NCI-H1417 treated with DMSO at 0.1 percent for 48 hours (cell line): ENCODE results near the gene GRIK1.

Source experiments
- DNase-seq: peaks from one replicate; lab custom pipeline; 2025; lab: John Stamatoyannopoulos, UW

GRIK1 gene

GRCh38 chr21:29529139-29529538, 410.7 kb downstream of the GRIK1 start:
- DNase-seq, result no peak

- DNase-seq, result no peak
These were observed 413.3 kb downstream of the GRIK1 start for GRCh38 chr21:29526545-29526944.

DNA sequence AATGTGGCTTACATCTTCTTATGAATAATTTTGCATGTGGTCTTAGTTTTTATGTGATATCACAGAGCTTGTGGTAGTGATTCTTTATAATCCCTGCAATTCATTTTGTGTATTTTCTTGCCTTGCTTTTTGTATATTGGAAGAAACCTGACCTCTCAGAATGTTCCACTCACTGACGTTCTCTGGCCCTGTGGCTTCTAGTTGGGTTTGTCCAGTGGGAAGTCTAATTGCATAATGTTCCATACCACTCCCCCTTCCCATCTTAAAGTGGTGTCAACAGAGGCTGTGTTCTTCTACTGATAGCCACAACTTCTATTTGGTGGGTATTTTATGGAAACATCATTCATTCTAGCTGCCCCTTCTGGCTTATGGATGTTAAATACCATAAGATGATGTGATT, 415.7 kb downstream of the GRIK1 start:
- DNase-seq, result no peak

GRCh38 chr21:29523646-29524045, 416.1 kb downstream of the GRIK1 start:
- no peak for DNase-seq

DNA sequence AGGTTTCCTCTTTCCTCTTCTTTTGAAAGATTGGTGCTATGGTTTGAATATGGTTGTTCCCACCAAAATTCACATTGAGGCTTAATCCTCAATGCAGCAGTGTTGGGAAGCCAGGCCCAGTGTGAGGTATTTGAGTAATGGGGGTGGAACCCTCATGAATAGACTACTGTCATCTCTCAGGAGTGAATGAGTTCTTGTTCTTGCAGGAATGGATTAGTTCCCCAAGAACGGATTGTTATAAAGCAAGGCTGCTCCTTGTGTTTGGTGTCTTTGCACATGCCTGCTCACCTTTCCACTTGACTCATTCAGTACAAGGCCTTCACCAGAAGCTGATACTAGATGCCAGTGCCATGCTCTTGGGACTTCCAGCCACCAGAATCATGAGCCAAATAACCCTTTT, 417.9 kb downstream of the GRIK1 start:
- no peak for DNase-seq

- no peak for DNase-seq
These were observed 419.6 kb downstream of the GRIK1 start for GRCh38 chr21:29520171-29520570.

DNA sequence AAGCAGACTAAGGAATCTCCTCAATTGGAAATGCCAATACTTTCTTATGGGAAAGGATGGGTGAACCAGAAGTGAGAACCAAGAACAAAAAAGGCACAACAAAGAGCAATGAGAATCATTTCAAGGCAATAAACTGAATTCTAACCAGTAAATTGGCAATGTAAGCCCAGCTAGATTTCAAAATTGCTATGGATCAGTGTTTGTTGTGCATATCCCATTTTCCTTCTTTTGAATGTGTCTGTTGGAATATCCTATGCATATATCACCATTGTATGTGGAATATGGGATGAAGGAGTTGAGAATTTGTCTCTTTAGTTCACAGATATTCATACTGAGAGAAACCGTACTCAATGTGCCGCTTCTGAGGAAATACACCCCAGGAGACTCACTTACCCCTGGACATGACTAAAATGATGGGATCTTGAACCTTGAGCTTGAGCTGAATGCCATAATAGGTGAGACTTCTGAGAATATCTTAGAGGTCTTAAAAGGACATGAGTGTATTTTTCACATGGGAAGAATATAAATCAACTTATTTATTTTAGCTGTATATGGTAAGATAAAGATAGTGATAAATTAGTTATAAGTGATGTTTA, 425.0 kb downstream of the GRIK1 start:
- DNase-seq, result no peak

- DNase-seq, result no peak
These were observed 426.3 kb downstream of the GRIK1 start for GRCh38 chr21:29513535-29513934.

DNA sequence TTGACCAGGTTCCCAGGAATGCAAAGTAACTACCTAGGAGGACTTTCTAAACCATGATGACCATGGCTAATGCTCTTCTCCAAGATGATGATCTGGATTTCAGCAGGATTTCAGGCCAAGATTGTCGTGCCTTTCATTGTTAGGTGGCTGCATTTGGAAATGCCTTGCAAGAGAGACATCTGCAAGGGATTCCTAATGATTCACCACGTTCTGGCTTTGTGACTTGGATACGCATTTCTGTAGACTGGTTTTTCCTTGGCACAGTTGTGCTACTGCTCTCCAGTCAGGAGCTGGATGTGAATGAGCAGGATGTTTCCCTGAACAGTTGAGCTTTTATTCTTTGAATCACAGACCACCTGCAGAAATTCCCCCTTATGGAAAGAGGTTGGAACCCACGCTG, 428.7 kb downstream of the GRIK1 start:
- no peak for DNase-seq

DNA sequence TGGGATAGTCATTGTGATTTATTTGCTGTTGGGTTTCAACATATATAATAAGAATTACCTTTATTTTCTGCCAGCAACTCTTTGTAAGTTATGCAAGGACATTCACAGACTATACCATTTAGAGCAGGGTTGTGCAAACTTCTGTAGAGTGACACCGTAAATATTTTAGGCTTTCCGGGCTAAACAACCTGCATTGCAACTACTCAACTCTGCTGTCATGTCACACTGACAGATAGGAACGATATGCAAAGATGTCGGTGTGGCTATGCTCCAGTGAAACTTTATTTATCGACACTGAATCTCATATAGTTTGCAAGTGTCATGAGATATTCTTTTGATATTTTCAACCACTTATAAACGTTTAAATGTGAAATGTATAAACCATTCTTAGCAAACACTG, 430.7 kb downstream of the GRIK1 start:
- no peak for DNase-seq

GRCh38 chr21:29508301-29508700, 431.5 kb downstream of the GRIK1 start:
- no peak for DNase-seq

- DNase-seq, result no peak
These were observed 432.8 kb downstream of the GRIK1 start for GRCh38 chr21:29506947-29507346.

DNA sequence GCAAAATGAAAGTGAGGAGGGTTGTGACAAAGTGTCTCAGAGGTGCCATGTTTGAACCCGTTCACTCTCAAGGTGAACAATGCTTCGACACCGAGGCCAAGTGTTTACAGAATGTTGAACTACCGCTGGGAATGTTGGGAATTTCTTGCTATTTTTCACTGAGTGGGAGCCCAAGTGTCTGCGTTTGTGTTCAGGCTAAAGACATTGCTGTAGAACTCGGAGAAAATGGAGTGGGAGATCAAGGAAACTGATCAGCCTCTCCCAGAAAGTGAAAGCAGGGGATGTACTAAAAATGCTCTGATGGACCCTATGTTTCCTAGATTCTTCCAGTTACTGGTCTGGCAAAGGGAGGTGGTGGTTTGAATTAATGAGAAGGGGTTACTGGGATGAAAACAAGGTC, 433.6 kb downstream of the GRIK1 start:
- no peak for DNase-seq

GRCh38 chr21:29504751-29505321, 435.0 kb downstream of the GRIK1 start:
- DNase-seq, result no peak

DNA sequence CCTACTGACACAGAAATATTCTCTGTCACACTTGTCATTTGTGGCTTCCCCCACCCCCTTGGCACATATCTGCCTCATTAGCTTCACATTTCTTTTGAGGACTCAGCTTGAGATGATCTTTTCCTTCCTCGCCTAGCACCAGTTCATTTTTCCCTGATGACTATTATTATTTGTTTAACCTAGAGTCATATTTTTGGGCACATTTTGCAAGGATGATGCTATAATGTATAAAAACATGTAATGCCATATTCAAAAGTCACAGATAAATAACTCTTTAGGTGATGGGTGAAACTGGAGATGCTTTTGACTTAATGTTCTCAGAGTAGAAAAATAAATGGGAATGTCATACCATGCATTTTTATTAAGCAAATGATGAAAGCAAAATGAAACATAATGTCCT, 438.3 kb downstream of the GRIK1 start:
- DNase-seq, result no peak

DNA sequence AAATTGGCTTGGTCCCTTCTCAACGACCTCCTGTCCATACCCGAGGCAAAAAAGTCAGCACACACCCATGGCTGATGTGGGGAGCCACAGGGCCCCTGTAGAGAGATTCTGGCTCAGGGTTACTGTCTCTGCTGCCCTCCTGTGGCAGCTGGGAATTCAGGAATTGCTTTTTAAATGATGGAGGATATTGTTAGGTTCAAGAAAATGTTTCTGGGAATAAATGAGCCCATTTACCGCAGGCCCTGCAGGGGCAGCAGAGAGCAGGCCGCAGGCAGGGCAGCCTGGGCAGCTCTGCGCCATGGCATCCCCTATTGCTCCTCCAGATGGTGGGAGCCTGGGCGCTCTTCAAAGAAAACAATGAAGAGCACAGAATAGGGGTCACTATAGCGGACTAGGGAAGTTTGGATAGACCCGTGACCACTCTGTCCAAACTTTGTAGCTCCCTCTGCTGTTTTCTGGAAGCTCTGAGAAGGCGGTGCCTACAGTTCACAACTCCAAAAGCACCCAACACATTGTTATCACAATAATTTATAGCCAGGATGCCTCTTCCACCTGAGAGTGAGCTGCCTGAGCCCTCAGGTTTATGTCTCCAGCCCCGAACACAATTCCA, 440.0 kb downstream of the GRIK1 start:
- no peak for DNase-seq

DNA sequence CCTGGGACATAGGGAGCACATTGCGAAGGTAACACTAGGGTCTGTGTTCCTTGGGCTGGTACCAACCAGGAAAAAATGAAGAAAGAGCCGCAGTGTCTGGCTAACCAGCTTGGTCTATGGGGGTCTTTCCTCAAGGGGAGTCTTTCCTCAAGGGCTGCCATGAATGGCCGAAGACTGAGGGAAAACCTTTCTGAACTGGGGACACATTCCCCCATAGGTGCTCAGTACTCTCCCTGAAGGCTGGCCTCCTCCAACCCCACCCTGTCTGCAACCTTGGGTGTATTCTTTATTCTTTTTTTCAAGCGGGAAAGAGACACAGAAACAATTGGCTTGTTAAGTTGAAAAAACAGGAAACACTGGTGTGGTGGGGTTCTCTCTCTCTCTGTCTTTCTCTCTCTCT, 440.6 kb downstream of the GRIK1 start:
- no peak for DNase-seq

GRCh38 chr21:29496337-29496736, 443.5 kb downstream of the GRIK1 start:
- DNase-seq, result no peak

DNA sequence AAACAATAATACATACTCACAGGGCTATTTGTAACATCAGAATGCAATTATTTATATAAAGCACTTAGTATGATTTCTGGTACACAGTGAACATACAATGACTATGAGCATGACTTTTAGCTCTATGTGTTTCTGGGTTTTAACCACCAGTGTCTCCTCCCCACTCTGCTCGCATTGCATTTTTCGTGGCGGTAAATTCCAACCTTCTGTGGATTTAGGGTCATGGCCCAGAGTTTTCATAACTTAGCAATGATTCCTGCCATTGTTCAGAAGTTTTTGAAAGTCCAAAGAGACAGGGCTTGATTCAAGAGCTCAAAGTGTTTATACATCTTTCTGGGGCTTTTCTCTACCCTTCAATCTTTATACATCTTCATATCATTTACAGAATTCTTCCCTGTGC, 449.8 kb downstream of the GRIK1 start:
- DNase-seq, result no peak

- no peak for DNase-seq
These were observed 452.6 kb downstream of the GRIK1 start for GRCh38 chr21:29487154-29487553.
